A549 (cell line): Measurements from ENCODE around the gene NOS1. TPM values are rescaled to one million over a fixed set of nuclear protein-coding genes. Genes with fewer than 3 reads are reported as not detected.
A peak's percentile ranks its signal among the peaks of the same experiment; 100 is the strongest.
"Not testable (repeated sequence)": the region's sequence is repeated elsewhere in the genome, so short reads cannot be mapped to it uniquely, and the experiment has no call there.

Source experiments
- ATAC-seq, 2 experiments: fragments of 200-7000 bp in 1 of 2; fragments of >200 bp in 1 of 2; cut with Nextera tagmentation in 1 of 2; cut with Tn5 transposase in 1 of 2; 3 replicates each; pipeline versions ENCODE4 v1.8.0 to v1.9.1; 2018 to 2020; ENCODE audit warnings: mild to moderate bottlenecking in 1 of 2, moderate library complexity in 1 of 2
- CTCF ChIA-PET: fragments of 300-600 bp; sonication (Branson Sonifier 250); formaldehyde crosslinking; extraction: SDS; loops from one replicate; lab custom pipeline; 2021; ENCODE audit warnings: antibody characterized with exemption, inconsistent platforms; lab: Yijun Ruan, JAX
- POLR2A ChIA-PET: fragments of 350-600 bp; formaldehyde crosslinking; extraction: SDS; loops from one replicate; lab custom pipeline; 2021; ENCODE audit warnings: antibody characterized with exemption, inconsistent platforms; lab: Yijun Ruan, JAX
- DNase-seq, 2 experiments: peaks; one replicate each; pipeline versions ENCODE4 v3.0.0 to v3.0.0-alpha.2; 2011 to 2016; ENCODE audit warnings: low read depth in 1 of 2, low spot score in 1 of 2
- FAIRE-seq: peaks from 2 replicates; lab custom pipeline; 2011; peaks lifted over from hg19 to GRCh38; lab: Jason Lieb, UNC
- H3K27ac ChIP-seq, 2 experiments: fragments of >200 bp; sonication (Bioruptor Twin); formaldehyde crosslinking; 3 replicates each; pipeline ENCODE4 v1.5.1; 2016 to 2017
- H3K4me1 ChIP-seq: fragments of >200 bp; sonication (Bioruptor Twin); formaldehyde crosslinking; 3 replicates; pipeline ENCODE4 v1.6.1; 2016
- H3K4me2 ChIP-seq: fragments of >200 bp; sonication (Bioruptor Twin); formaldehyde crosslinking; 3 replicates; pipeline ENCODE4 v1.6.1; 2016
- H3K4me3 ChIP-seq: fragments of >200 bp; sonication (Bioruptor Twin); formaldehyde crosslinking; 3 replicates; pipeline ENCODE4 v1.5.1; 2016
- H3K9me3 ChIP-seq: fragments of >200 bp; sonication (Bioruptor Twin); formaldehyde crosslinking; 3 replicates; pipeline ENCODE4 v1.6.1; 2016
- ATOH8 ChIP-seq: fragments of 250-450 bp; sonication (Bioruptor Pico); IDR thresholded peaks from 2 replicates; pipeline ENCODE4 v1.5.0; 2020; ENCODE audit warnings: low read depth, mild to moderate bottlenecking, moderate library complexity
- CBX8 ChIP-seq: fragments of 200-600 bp; sonication (generic); IDR thresholded peaks from 2 replicates; pipeline ENCODE4 v1.6.1; 2016
- CHD2 ChIP-seq: fragments of 150-350 bp; IDR thresholded peaks from 2 replicates; pipeline ENCODE4 v1.6.1; 2014; ENCODE audit warnings: low read length; ENCODE audit not compliant: partially characterized antibody
- ELK1 ChIP-seq: fragments of 150-350 bp; IDR thresholded peaks from 2 replicates; pipeline ENCODE4 v1.6.1; 2014; ENCODE audit warnings: low read depth, mild to moderate bottlenecking, low read length
- FOXS1 ChIP-seq: fragments of 250-450 bp; sonication (Bioruptor Pico); IDR thresholded peaks from 2 replicates; pipeline ENCODE4 v1.5.0; 2020; ENCODE audit warnings: mild to moderate bottlenecking, moderate library complexity
- HEYL ChIP-seq: fragments of 250-450 bp; sonication (Bioruptor Pico); IDR thresholded peaks from 2 replicates; pipeline ENCODE4 v1.8.0; 2021; ENCODE audit warnings: mild to moderate bottlenecking, moderate library complexity
- HOXA7 ChIP-seq: fragments of 250-450 bp; sonication (Bioruptor Pico); IDR thresholded peaks from 2 replicates; pipeline ENCODE4 v1.5.0; 2020; ENCODE audit warnings: mild to moderate bottlenecking, moderate library complexity
- JUN ChIP-seq, 2 experiments: fragments of >200 bp; sonication (Bioruptor Twin); formaldehyde crosslinking; IDR thresholded peaks; 2 replicates in 1 of 2; 3 replicates in 1 of 2; pipeline ENCODE4 v1.6.1; 2016 to 2017
- KDM1A ChIP-seq: fragments of 200-600 bp; sonication (generic); IDR thresholded peaks from 2 replicates; pipeline ENCODE4 v1.6.1; 2016; ENCODE audit warnings: low read depth, mild to moderate bottlenecking
- MAFK ChIP-seq: fragments of 450-650 bp; IDR thresholded peaks from 2 replicates; pipeline ENCODE4 v1.6.1; 2014; ENCODE audit not compliant: partially characterized antibody
- MAZ ChIP-seq: fragments of 150-350 bp; IDR thresholded peaks from 2 replicates; pipeline ENCODE4 v1.6.1; 2014; ENCODE audit warnings: antibody characterized with exemption, low read depth, low read length, borderline replicate concordance
- PHF8 ChIP-seq: fragments of 200-600 bp; sonication (generic); IDR thresholded peaks from 2 replicates; pipeline ENCODE4 v1.6.1; 2016; ENCODE audit warnings: low read depth, mild to moderate bottlenecking, antibody characterized with exemption, moderate library complexity, borderline replicate concordance
- POLR2A ChIP-seq: IDR thresholded peaks from 2 replicates; pipeline ENCODE4 v1.6.1; 2012; ENCODE audit warnings: mild to moderate bottlenecking, low read length
- REST ChIP-seq: fragments of 200-600 bp; sonication (generic); IDR thresholded peaks from 2 replicates; pipeline ENCODE4 v1.6.1; 2016; ENCODE audit warnings: antibody characterized with exemption, mild to moderate bottlenecking, moderate library complexity
- SREBF2 ChIP-seq: fragments of 450-650 bp; IDR thresholded peaks from 2 replicates; pipeline ENCODE4 v1.6.1; 2014; ENCODE audit warnings: mild to moderate bottlenecking, moderate library complexity
- ZC3H11A ChIP-seq: fragments of 450-650 bp; IDR thresholded peaks from 2 replicates; pipeline ENCODE4 v1.6.1; 2014; ENCODE audit warnings: antibody characterized with exemption, mild to moderate bottlenecking
- ZFP36 ChIP-seq: fragments of 450-650 bp; IDR thresholded peaks from 2 replicates; pipeline ENCODE4 v1.6.1; 2014; ENCODE audit warnings: borderline replicate concordance; ENCODE audit not compliant: partially characterized antibody
- WGBS: methylation state at CpG from one replicate; pipeline ENCODE4 v1.1.6; 2017; ENCODE audit errors: missing lambda C conversion rate; 5-methylcytosine and 5-hydroxymethylcytosine counted together
- polyA plus RNA-seq, 4 experiments: library from polyadenylated mRNA; depleted of rRNA in 3 of 4; stranded (reverse); fragments of >200 nt; fragmentation: RNase III in 1 of 4; extraction: RNeasy Plus Mini Kit Qiagen cat#74134 plus additional on column Dnase treatment in 1 of 4; gene quantifications; 2 replicates in 3 of 4; 3 replicates in 1 of 4; pipeline ENCODE4 v1.2.3, GENCODE V29; 2011 to 2017

The NOS1 gene
- polyA plus RNA-seq, 2 of the 4 experiments (the other 2 are of a cell fraction), result 0.10 to 0.39 TPM

GRCh38 chr12:117226505-117226904, 134.9 kb downstream of the NOS1 start:
- ChIA-PET POLR2A (no interaction called here), CTCF (interaction anchor here (2.3 to 6.5 kb wide), 3 partner anchors 9 to 624 kb away, joined by 10 to 36 read pairs (median 27); no protein-coding TSS in a partner anchor)
- ATAC-seq (peak in 1 of 2 experiments; percentile 11; a peak in 2 of 6 replicates), FAIRE-seq (no peak), DNase-seq (no peak)
- Histone ChIP-seq H3K27ac (no peak overlapping the region), H3K9me3 (no peaks in the 10 kb centered on the region), H3K4me2 (no peak overlapping the region), H3K4me1 (peaks cover 10% of the 10 kb centered on the region; the same call in 2 of the 3 replicates), H3K4me3 (no peak overlapping the region)
- TF ChIP-seq HEYL (CRISPR knock-in tag) (no peak), REST (no peak), ZFP36 (no peak)
- WGBS, result 65% methylated on average over 10 of the region's 10 CpGs

GRCh38 chr12:117225179-117225578, 136.2 kb downstream of the NOS1 start:
- peaks cover 10% of the 10 kb centered on the region; the same call in 2 of the 3 replicates for H3K4me1 ChIP-seq
- 61% methylated on average over 6 of the region's 6 CpGs for WGBS
- H3K4me3 ChIP-seq, result no peak overlapping the region
- DNase-seq, result no peak
- CTCF ChIA-PET, result interaction anchor here (1.1 to 6.5 kb wide), 5 partner anchors 11 to 625 kb away, joined by 3 to 36 read pairs (median 4); no protein-coding TSS in a partner anchor
- no peak for FAIRE-seq
- no peak overlapping the region for H3K27ac ChIP-seq
- POLR2A ChIA-PET, result no interaction called here
- H3K9me3 ChIP-seq, result no peaks in the 10 kb centered on the region
- H3K4me2 ChIP-seq, result no peak overlapping the region
- no peak for ATAC-seq
- TF ChIP-seq MAFK (peak; percentile 78), SREBF2 (no peak)

- H3K27ac ChIP-seq, ATAC-seq, DNase-seq, H3K9me3 ChIP-seq, H3K4me1 ChIP-seq, H3K4me3 ChIP-seq, FAIRE-seq, H3K4me2 ChIP-seq, POLR2A ChIA-PET: not testable (repeated sequence)
- peak; percentile 64 for TF ChIP-seq ZC3H11A
- CTCF ChIA-PET, result interaction anchor here (0.9 to 16.3 kb wide), 10 partner anchors 10 to 630 kb away, joined by 3 to 287 read pairs (median 6); no protein-coding TSS in a partner anchor
- 34% methylated on average over 5 of the region's 5 CpGs for WGBS
Observed at GRCh38 chr12:117220947-117221346, 140.5 kb downstream of the NOS1 start.

- H3K4me2 ChIP-seq, result no peak overlapping the region
- no peak for FAIRE-seq
- H3K4me3 ChIP-seq, result no peak overlapping the region
- ChIA-PET POLR2A (no interaction called here), CTCF (interaction anchor here (0.8 to 16.3 kb wide), 5 partner anchors 7 to 633 kb away, joined by 3 to 287 read pairs (median 3); no protein-coding TSS in a partner anchor)
- 0 out of 3 replicates have a peak, but pooled peaks cover 3% of the 10 kb centered on the region for H3K4me1 ChIP-seq
- TF ChIP-seq PHF8, result no peak
- no peak for TF ChIP-seq CBX8
- TF ChIP-seq MAZ, result no peak
- no peak for TF ChIP-seq FOXS1 (CRISPR knock-in tag)
- no peak for TF ChIP-seq JUN (IDR thresholded peaks at IDR 0.05)
- TF ChIP-seq CHD2, result no peak
- no peak for TF ChIP-seq REST
- TF ChIP-seq ELK1, result no peak
- TF ChIP-seq POLR2A, result no peak
- TF ChIP-seq HOXA7, result no peak
- no peak for TF ChIP-seq KDM1A
- TF ChIP-seq ATOH8, result no peak
- no peak overlapping the region for H3K27ac ChIP-seq
- WGBS, result 39% methylated on average over 7 of the region's 7 CpGs
- no peaks in the 10 kb centered on the region for H3K9me3 ChIP-seq
- no peak for ATAC-seq
- DNase-seq, result no peak
Observed at GRCh38 chr12:117218149-117218548, 143.3 kb downstream of the NOS1 start.
